Panc1 (cell line): ENCODE measurements around the gene OSBPL10. TPM values are rescaled to one million over a fixed set of nuclear protein-coding genes. Genes with fewer than 3 reads are reported as not detected.
A peak's percentile ranks its signal among the peaks of the same experiment; 100 is the strongest.

Source experiments
- ATAC-seq: fragments of 200-7000 bp; cut with Tn5 transposase; 2 replicates; pipeline ENCODE4 v1.9.1; 2020; ENCODE audit warnings: mild to moderate bottlenecking, moderate library complexity
- BruUV-seq: library from RNA; stranded (reverse); fragments of 400-500 nt; replicated peaks from 2 replicates; lab custom pipeline; 2021; lab: Mats Ljungman, UMichigan
- CTCF ChIA-PET: fragments of 300-600 bp; sonication (Branson Sonifier 250); formaldehyde crosslinking; loops from one replicate; lab custom pipeline; 2022; ENCODE audit warnings: antibody characterized with exemption; lab: Charles Lee
- POLR2A ChIA-PET: fragments of 300-600 bp; sonication (Branson Sonifier 250); formaldehyde crosslinking; loops from one replicate; lab custom pipeline; 2022; ENCODE audit warnings: antibody characterized with exemption; lab: Charles Lee
- DNase-seq: peaks from one replicate; pipeline ENCODE4 v3.0.0-alpha.2; 2010; ENCODE audit warnings: low read depth, low spot score
- H3K27ac ChIP-seq: 2 replicates; pipeline ENCODE4 v1.5.1; 2011; ENCODE audit warnings: mild to moderate bottlenecking, low read length, inconsistent platforms
- H3K27me3 ChIP-seq: fragments of 200-500 bp; sonication (Bioruptor generic); 2 replicates; pipeline ENCODE4 v1.6.0; 2014; ENCODE audit warnings: low read length, inconsistent platforms; ENCODE audit not compliant: control insufficient read depth, insufficient read depth
- H3K36me3 ChIP-seq: fragments of 200-500 bp; sonication (Bioruptor generic); 2 replicates; pipeline ENCODE4 v1.5.1; 2014; ENCODE audit warnings: inconsistent platforms, mild to moderate bottlenecking, low read length, moderate library complexity; ENCODE audit not compliant: control insufficient read depth, insufficient read depth
- H3K4me1 ChIP-seq: 2 replicates; pipeline ENCODE4 v1.5.1; 2011; ENCODE audit warnings: inconsistent platforms, mild to moderate bottlenecking, low read length, moderate library complexity; ENCODE audit not compliant: control insufficient read depth, insufficient read depth
- H3K4me3 ChIP-seq, 2 experiments: 2 replicates each; pipeline ENCODE4 v1.5.1; 2011 to 2012; ENCODE audit warnings: low read depth in 2 of 2, low read length in 2 of 2, mild to moderate bottlenecking in 2 of 2, inconsistent platforms in 1 of 2, moderate library complexity in 1 of 2
- H3K9me3 ChIP-seq: fragments of 200-500 bp; sonication (Bioruptor generic); 2 replicates; pipeline ENCODE4 v1.5.1; 2014; ENCODE audit warnings: low read depth, mild to moderate bottlenecking, inconsistent platforms, low read length, moderate library complexity; ENCODE audit not compliant: control insufficient read depth, insufficient read depth
- CTCF ChIP-seq: fragments of 450-650 bp; IDR thresholded peaks from 2 replicates; pipeline ENCODE4 v1.5.1; 2017; ENCODE audit warnings: mild to moderate bottlenecking
- POLR2AphosphoS5 ChIP-seq: IDR thresholded peaks from 2 replicates; pipeline ENCODE4 v1.6.1; 2012; ENCODE audit warnings: mild to moderate bottlenecking, low read depth, low read length, moderate library complexity
- REST ChIP-seq, 2 experiments: IDR thresholded peaks; 2 replicates each; pipeline ENCODE4 v1.6.1; 2011 to 2012; ENCODE audit warnings: low read depth in 2 of 2, control low read depth in 1 of 2, low read length in 1 of 2, mild to moderate bottlenecking in 1 of 2, moderate library complexity in 1 of 2; ENCODE audit not compliant: insufficient read depth in 1 of 2
- SIN3A ChIP-seq: IDR thresholded peaks from 2 replicates; pipeline ENCODE4 v1.6.1; 2012; ENCODE audit warnings: low read depth, mild to moderate bottlenecking, low read length, moderate library complexity, borderline replicate concordance; ENCODE audit not compliant: insufficient read depth
- TCF7L2 ChIP-seq: IDR thresholded peaks from 2 replicates; pipeline ENCODE4 v1.6.1; 2011; ENCODE audit warnings: mild to moderate bottlenecking, low read depth, low read length, inconsistent platforms
- in situ Hi-C: cut with HindIII; loops from 2 replicates; pipeline ENCODE4 v1.10.0; 2016; ENCODE audit warnings: low sequenced_read_pairs, low pct_unique_long_range_greater_than_20kb
- intact Hi-C: fragments of 100-400 bp; cut with micrococcal nuclease; formaldehyde crosslinking; loops from one replicate; pipeline ENCODE4 v1.10.0; 2022; ENCODE audit not compliant: unreplicated experiment
- total RNA-seq: library from RNA; stranded (reverse); gene quantifications from one replicate; pipeline ENCODE4 v1.2.1, GENCODE V29; 2021; ENCODE audit not compliant: unreplicated experiment

OSBPL10 gene
- total RNA-seq, 1 experiment from 2014 or later = 88.1 TPM

- ChIA-PET CTCF (no interaction called here), POLR2A (no interaction called here)
- peak; percentile 30; the same call in 1 of the 2 replicates for ATAC-seq
These were observed 332.6 kb downstream of the OSBPL10 start for GRCh38 chr3:31648286-31648968.

GRCh38 chr3:31645256-31645655 is 335.8 kb downstream of the OSBPL10 start:
- Histone ChIP-seq H3K27me3 (no peaks in the 10 kb centered on the region), H3K4me1 (no peaks in the 10 kb centered on the region), H3K36me3 (no peaks in the 10 kb centered on the region), H3K9me3 (peaks cover 6% of the 10 kb centered on the region; the same call in 1 of the 2 replicates), H3K27ac (no peak overlapping the region), H3K4me3 (no peak overlapping the region)
- intact Hi-C loops = no loop called here
- no TSS peak for BruUV-seq
- POLR2A ChIA-PET = interaction anchor here (0.7 kb wide), 1 partner anchor 28 kb away, joined by 3 read pairs; no protein-coding TSS in a partner anchor
- no peak for TF ChIP-seq POLR2AphosphoS5
- TF ChIP-seq SIN3A = no peak
- no peak for TF ChIP-seq CTCF
- no peak for TF ChIP-seq TCF7L2
- in situ Hi-C loops = no loop called here
- ATAC-seq = no peak
- CTCF ChIA-PET = no interaction called here
- no peak for DNase-seq

More at GRCh38 chr3:31648286-31648968, 332.6 kb downstream of the OSBPL10 start:
- intact Hi-C loops (no loop called here), in situ Hi-C loops (no loop called here)
- H3K36me3 ChIP-seq = no peaks in the 10 kb centered on the region
- no peak for DNase-seq
- H3K4me3 ChIP-seq = no peak overlapping the region
- no TSS peak for BruUV-seq
- H3K4me1 ChIP-seq = no peaks in the 10 kb centered on the region
- H3K27ac ChIP-seq = no peak overlapping the region
- TF ChIP-seq REST (IDR thresholded peaks at IDR 0.05; ENCODE audit: insufficient read depth in 1 of 2, low read depth in 2 of 2, low read length in 1 of 2) (no peak), POLR2AphosphoS5 (no peak)
- peaks cover 9% of the 10 kb centered on the region; the same call in 1 of the 2 replicates for H3K9me3 ChIP-seq
- H3K27me3 ChIP-seq = no peaks in the 10 kb centered on the region

- Histone ChIP-seq H3K27me3 (no peaks in the 10 kb centered on the region), H3K4me3 (no peak overlapping the region), H3K9me3 (no peaks in the 10 kb centered on the region), H3K4me1 (no peaks in the 10 kb centered on the region), H3K27ac (no peak overlapping the region), H3K36me3 (no peaks in the 10 kb centered on the region)
- DNase-seq = no peak
- ChIA-PET POLR2A (no interaction called here), CTCF (no interaction called here)
- in situ Hi-C loops = no loop called here
- ATAC-seq = no peak
- no peak for TF ChIP-seq CTCF
- no peak for TF ChIP-seq TCF7L2
- TF ChIP-seq SIN3A = no peak
- no peak for TF ChIP-seq REST (IDR thresholded peaks at IDR 0.05; ENCODE audit: insufficient read depth in 1 of 2, low read depth in 2 of 2, low read length in 1 of 2)
- no peak for TF ChIP-seq POLR2AphosphoS5
- intact Hi-C loops = no loop called here
- no TSS peak for BruUV-seq
These were observed 341.2 kb downstream of the OSBPL10 start for GRCh38 chr3:31639828-31640227.
